Right hindlimb (tissue), 1 donor: ENCODE measurements around the gene PYDC1.
"Not testable (repeated sequence)": the region's sequence is repeated elsewhere in the genome, so short reads cannot be mapped to it uniquely, and the experiment has no call there.

Experiments used
- DNase-seq: peaks from one replicate; pipeline ENCODE4 v3.0.0-alpha.2; 2018

PYDC1 gene

GRCh38 chr16:31177136-31177535, 39.8 kb downstream of the PYDC1 start:
- peak; percentile 27 for DNase-seq

GRCh38 chr16:31170048-31170447, 46.9 kb downstream of the PYDC1 start:
- not testable (repeated sequence) for DNase-seq

GRCh38 chr16:31168848-31169247, 48.1 kb downstream of the PYDC1 start:
- DNase-seq = no peak

GRCh38 chr16:31167315-31167714, 49.6 kb downstream of the PYDC1 start:
- no peak for DNase-seq
